Measurements from ENCODE around the gene RBBP7. TPM values are rescaled to one million over a fixed set of nuclear protein-coding genes. Genes with fewer than 3 reads are reported as not detected.

RBBP7 gene
- total RNA-seq, 4 donors from 2014 or later, result 40.7 to 117 (median 47.8) TPM

DNA sequence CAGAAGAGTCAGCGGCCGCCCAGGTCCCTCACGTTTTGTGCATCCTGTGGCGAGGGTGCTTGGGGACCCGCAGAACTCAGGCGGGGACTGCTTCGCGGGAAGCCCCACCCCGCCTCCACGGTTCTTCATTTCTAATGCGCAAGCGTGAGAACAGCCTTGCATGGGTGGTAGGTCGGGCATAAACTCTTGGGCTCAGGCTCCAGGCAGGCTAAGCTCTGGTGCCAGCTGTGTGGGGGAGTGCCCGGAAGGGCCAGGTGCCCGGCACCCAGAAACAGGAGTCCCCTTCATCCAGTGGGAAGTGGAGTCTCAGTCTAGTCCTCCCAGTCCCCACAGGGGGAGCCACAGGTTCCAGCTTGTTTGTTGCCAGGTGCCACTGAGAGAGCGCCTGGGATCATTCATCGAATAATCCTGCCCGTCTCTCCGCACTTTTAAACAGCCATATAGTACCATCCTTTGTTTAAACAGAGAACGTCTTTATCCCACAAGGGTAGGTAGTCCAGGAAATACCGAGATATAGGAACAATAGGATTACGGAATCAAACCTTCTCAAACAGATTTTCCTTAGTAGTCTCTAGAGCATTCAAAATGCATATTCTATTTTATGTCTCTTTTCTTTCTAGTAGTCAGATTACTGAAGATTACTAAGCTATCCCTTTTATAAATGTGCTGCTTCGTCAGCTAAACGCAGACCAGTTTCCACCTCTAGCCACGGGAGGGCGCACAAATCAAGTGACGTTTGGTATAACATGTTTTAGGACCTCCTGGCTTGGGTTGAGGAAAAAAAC lies 12.7 kb upstream of the RBBP7 start:
- DNase-seq, result peak; percentile 69 to 88 (median 76)
- Histone ChIP-seq H3K4me3 (peak overlapping the region; percentile 34 to 57 (median 39)), H3K27ac (peak overlapping the region; percentile 48 to 72 (median 70)), H3K4me1 (no peaks in the 10 kb centered on the region), H3K36me3 (no peaks in the 10 kb centered on the region), H3K9me3 (no peaks in the 10 kb centered on the region), H3K27me3 (no peaks in the 10 kb centered on the region)
- TF ChIP-seq POLR2A (IDR thresholded peaks at IDR 0.05) (no peak), CTCF (IDR thresholded peaks at IDR 0.05) (peak; percentile 16 to 63 (median 54))

DNA sequence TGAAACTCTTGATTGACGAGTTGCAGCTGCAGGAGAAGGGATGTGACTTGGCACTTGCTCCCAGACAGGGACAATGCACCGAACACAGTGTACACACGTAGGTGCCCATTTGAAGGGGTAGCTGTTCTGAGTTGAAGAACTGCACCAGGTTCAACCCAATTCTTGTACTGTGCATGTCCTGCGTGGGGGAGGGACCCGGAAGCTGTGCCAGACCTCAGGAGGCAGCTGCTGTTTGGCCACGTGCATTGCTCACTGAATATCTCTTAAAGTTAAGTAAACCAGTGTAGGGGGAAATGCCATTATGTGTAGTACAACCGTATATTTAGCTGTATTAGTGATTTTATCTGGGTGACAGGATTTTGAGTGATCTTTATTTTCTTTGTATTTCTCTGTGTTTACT lies 12.0 kb upstream of the RBBP7 start:
- Histone ChIP-seq H3K27ac (peak overlapping the region in 2 of 4 donors; percentile 69 to 72), H3K36me3 (no peaks in the 10 kb centered on the region), H3K27me3 (no peaks in the 10 kb centered on the region), H3K4me3 (peak overlapping the region in 3 of 4 donors; percentile 34 to 57 (median 44)), H3K4me1 (no peaks in the 10 kb centered on the region), H3K9me3 (no peaks in the 10 kb centered on the region)
- TF ChIP-seq CTCF (IDR thresholded peaks at IDR 0.05) (no peak), POLR2A (IDR thresholded peaks at IDR 0.05) (no peak)
- peak; percentile 51 to 68 (median 65) for DNase-seq

- Histone ChIP-seq H3K27me3 (no peaks in the 10 kb centered on the region), H3K27ac (no peak overlapping the region), H3K4me1 (no peaks in the 10 kb centered on the region), H3K36me3 (no peaks in the 10 kb centered on the region), H3K9me3 (no peaks in the 10 kb centered on the region), H3K4me3 (no peak overlapping the region)
- DNase-seq, result no peak
- TF ChIP-seq POLR2A (IDR thresholded peaks at IDR 0.05), result no peak
- TF ChIP-seq CTCF (IDR thresholded peaks at IDR 0.05), result no peak
Measured at GRCh38 chrX:16876696-16877095, 6.5 kb upstream of the RBBP7 start.

DNA sequence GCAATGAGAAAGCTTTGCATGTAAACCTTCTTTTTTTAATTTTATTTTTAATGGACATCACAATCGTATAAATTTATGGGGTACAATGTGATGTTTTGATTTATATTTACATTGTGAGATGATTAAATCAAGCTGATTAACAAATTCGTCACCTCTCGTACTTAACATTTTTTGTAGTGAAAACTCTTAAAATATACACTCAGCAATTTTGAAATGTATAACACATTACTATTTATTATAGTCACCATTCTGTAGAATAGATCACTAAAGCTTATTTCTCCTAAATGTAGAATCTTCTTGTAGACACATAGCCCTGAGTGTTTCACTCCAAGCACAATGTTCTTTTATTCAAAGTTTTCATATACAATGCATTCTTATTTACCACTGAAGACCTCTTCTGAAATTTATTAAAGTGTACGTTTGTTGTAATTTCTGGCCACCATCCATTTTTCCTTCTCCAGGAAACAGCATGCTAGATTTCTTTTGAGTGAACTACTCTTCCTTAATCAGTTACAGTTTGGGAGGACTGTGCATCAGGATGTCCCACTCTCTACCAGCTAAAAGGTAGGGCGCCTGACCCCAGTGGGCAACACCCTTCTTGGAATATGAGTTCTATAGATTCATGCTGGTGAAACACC lies 4.4 kb upstream of the RBBP7 start:
- Histone ChIP-seq H3K27ac (no peak overlapping the region), H3K9me3 (no peaks in the 10 kb centered on the region), H3K27me3 (no peaks in the 10 kb centered on the region), H3K4me3 (no peak overlapping the region), H3K4me1 (peaks cover 0 to 5% (median 2%) of the 10 kb centered on the region in 4 donors), H3K36me3 (no peaks in the 10 kb centered on the region)
- no peak for TF ChIP-seq POLR2A (IDR thresholded peaks at IDR 0.05)
- no peak for TF ChIP-seq CTCF (IDR thresholded peaks at IDR 0.05)
- DNase-seq, result no peak

DNA sequence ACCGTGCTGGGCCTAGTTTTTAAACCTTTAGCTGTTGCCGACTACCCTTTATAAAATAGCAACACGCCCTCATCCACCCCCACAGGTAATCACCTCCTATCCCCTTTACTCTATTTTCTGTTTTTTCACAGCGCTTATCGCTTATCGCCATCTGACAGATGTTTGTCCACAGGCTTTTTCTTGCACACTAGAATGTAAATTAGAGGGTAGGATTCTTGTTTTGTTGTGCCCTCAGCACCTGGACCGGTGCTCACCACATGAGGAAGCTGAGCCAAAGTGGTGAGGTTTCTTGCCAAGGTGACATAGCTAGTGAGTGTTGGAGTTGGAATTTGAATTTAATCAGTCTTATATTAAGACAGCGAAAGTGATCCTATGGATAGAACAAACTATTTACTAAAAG lies 2.9 kb upstream of the RBBP7 start:
- Histone ChIP-seq H3K36me3 (no peaks in the 10 kb centered on the region), H3K27me3 (no peaks in the 10 kb centered on the region), H3K4me3 (no peak overlapping the region), H3K9me3 (no peaks in the 10 kb centered on the region), H3K4me1 (peaks cover 0 to 9% (median 2%) of the 10 kb centered on the region in 4 donors), H3K27ac (peak overlapping the region in 1 of 4 donors; percentile 44)
- peak in 1 of 3 donors; percentile 40 for DNase-seq
- TF ChIP-seq POLR2A (IDR thresholded peaks at IDR 0.05) (no peak), CTCF (IDR thresholded peaks at IDR 0.05) (no peak)
